Measurements from ENCODE around the gene SLC17A3. TPM values are rescaled to one million over a fixed set of nuclear protein-coding genes. Genes with fewer than 3 reads are reported as not detected.

The SLC17A3 gene
- not detected in 2 replicates for total RNA-seq

DNA sequence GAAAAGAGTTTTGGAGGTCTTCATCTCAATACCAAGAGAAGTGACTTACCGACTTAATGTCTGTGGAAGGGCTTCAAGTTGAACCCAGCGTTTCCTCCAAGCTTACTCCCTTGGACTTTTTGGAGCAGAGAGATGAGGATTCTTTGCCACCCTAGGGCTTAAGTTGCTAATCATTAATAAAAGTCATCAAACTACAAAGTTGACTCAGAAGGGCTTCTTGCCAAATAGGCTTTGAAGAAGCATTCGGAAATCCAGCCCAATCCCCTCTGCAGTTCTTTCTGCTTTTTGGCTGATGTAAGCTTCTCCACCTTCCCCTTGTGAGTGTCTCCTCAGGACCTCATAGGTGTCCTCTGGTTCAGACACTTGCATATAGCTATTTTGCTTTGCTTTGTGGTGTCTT is at the start of gene SLC17A3:
Gene SLC17A3, minus strand, starts transcription at position 126 of the 400 bp plus-strand sequence. CDS start 5,856 bp downstream, outside the sequence.
- DNase-seq (ENCODE audit: extremely low read depth, low read depth, low spot score) = no peak

GRCh38 chr6:25922301-25922700 is 48.3 kb upstream of the SLC17A3 start:
- DNase-seq (ENCODE audit: extremely low read depth, low read depth, low spot score) = no peak

- no peak for DNase-seq (ENCODE audit: extremely low read depth, low read depth, low spot score)
These were observed 47.6 kb upstream of the SLC17A3 start for GRCh38 chr6:25921525-25922203.

DNA sequence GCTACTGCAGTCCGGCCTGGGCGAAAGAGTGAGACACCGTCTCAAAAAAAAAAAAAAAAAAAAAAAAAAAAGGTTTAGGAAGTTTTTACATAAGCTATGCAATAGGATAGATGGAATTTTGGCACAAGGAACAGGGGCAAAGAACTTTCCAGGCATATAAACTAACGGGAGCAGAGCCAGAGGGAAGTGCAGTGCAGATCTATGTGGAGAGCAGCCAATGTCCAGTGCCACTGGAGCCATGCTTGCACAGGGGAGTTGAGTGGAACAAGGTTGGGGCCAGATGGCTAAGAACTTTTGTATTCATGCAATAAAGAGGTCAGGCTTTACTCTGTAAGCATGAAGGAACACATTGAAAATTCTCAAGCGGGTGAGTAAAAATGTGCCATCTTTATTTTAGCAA is 45.6 kb upstream of the SLC17A3 start:
- DNase-seq (ENCODE audit: extremely low read depth, low read depth, low spot score) = no peak

DNA sequence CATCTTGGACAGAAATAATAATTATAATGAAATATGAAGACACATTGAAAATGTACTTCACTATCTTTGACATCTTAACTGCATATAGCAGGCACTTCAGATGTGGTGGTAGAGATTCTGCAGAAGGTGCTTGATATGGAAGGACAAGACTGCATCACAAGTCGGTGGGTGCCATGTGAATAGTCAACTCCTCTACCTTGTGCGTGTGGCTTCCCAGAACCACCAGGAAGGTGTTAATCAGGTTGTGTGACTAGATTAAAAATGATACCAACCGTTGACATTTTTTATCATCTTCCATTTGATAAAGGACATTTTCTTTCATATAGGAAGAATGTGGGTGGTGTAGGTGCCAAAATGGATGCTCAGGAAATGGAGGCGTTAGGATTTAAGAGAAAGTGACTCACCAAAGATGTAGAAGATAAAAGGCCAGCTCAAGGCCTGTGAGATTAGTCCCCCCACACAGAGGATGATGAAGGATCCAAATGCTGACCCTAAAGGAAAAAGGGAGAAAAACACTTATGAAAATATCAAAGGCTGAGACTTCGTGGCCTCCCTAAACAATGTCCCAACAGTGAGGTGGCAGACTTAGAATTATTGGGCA is 44.1 kb upstream of the SLC17A3 start:
- DNase-seq (ENCODE audit: extremely low read depth, low read depth, low spot score) = no peak

- no peak for DNase-seq (ENCODE audit: extremely low read depth, low read depth, low spot score)
These were observed 42.9 kb upstream of the SLC17A3 start for GRCh38 chr6:25916789-25917490.

DNA sequence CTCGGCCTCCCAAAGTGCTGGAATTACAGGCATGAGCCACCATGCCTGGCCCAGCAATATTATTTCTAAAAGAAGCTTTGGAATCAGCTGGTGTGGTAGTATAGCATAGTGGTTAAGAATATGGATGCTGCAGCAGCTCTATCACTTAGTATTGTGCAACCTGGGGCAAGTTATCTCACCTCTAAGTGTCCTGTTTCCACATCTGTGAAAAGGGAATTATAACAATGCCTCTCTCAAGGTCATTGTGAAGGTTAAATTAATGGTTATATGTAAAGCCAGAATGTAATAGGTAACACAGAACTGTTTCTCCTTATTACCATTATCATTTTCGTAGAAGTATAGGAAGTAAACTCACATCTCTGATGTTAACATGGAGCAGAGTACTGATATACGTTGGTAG is 42.3 kb upstream of the SLC17A3 start:
- no peak for DNase-seq (ENCODE audit: extremely low read depth, low read depth, low spot score)

GRCh38 chr6:25913741-25914140 is 39.7 kb upstream of the SLC17A3 start:
- no peak for DNase-seq (ENCODE audit: extremely low read depth, low read depth, low spot score)

DNA sequence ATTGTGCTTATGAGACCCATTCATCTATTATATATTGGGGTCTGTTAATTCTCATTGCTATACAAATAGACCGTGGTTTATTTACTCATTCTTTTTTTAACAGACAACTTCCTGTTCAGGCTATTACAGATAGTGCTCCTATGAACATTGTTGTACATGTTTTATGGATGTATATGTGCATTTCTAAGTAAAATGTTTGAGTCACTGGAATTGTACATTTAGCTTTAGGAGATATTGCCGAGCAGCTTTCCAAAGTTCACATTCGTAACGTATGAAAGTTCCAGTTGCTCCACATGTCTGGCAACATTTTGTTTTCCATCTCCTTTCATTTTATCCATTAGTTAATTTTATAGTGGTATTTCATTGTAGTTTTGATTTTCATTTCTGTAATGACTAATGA is 37.3 kb upstream of the SLC17A3 start:
- no peak for DNase-seq (ENCODE audit: extremely low read depth, low read depth, low spot score)

- DNase-seq (ENCODE audit: extremely low read depth, low read depth, low spot score) = no peak
These were observed 33.5 kb upstream of the SLC17A3 start for GRCh38 chr6:25907475-25908014.

- DNase-seq (ENCODE audit: extremely low read depth, low read depth, low spot score) = no peak
These were observed 29.5 kb upstream of the SLC17A3 start for GRCh38 chr6:25903467-25904099.

DNA sequence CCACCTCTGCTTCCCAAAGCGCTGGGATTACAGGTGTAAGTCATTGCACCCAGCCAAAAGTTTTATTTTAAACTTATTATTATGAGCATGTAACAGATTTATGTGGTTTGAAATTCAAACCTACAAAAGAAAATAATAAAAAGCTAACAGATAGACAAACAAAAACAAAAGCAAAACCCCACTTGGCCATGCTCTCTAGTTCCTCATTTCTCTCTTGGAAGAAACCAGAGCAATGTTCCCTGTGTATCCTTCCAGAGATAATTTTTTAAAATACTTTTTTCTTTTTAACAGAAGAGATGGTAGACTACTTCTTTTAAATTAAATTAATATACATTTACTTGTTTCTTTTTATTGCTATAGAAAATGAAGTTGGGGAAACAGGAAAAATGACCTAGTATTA is 28.0 kb upstream of the SLC17A3 start:
- no peak for DNase-seq (ENCODE audit: extremely low read depth, low read depth, low spot score)

- DNase-seq (ENCODE audit: extremely low read depth, low read depth, low spot score) = no peak
These were observed 26.8 kb upstream of the SLC17A3 start for GRCh38 chr6:25900843-25901242.

- DNase-seq (ENCODE audit: extremely low read depth, low read depth, low spot score) = no peak
These were observed 25.8 kb upstream of the SLC17A3 start for GRCh38 chr6:25899580-25900408.

- DNase-seq (ENCODE audit: extremely low read depth, low read depth, low spot score) = no peak
These were observed 25.1 kb upstream of the SLC17A3 start for GRCh38 chr6:25899123-25899522.

- DNase-seq (ENCODE audit: extremely low read depth, low read depth, low spot score) = no peak
These were observed 24.4 kb upstream of the SLC17A3 start for GRCh38 chr6:25898289-25898977.

DNA sequence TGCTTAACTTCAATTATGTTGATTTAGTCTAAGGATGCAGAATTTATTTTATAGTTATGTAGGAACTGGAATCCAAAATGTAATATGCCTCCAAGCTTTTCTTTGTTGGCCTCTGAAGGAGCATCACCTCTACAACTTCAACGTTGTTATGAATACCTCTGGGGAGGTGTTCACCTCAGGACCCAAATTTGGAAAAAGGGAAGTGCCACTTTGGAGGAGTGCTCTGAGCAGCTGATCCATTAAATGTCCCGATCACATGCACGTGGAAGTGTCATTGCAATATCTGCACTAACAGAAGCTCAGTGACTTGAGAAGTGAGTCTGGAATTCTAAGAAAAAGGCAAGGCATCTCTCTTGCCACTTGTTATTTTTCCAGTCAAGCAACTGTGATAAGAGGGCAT is 22.2 kb upstream of the SLC17A3 start:
- no peak for DNase-seq (ENCODE audit: extremely low read depth, low read depth, low spot score)

DNA sequence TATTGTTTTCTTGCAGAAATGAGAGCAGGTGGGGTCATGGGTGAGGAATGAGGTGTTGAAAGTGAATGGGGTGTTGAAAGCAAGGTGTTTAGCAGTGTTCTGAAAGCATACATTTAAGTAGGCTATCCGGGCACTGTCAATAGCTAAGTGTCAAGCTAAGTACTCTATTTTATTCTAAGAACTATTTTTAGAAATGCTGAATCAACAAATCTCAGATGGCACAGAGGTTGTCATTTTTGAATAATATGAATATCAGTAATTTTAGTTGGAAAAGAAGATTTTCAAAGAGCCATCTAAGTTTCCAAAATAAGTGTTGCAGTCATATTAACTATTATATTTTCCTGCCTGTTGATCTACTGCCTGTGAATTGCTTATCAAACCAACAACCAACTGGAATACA is 21.7 kb upstream of the SLC17A3 start:
- DNase-seq (ENCODE audit: extremely low read depth, low read depth, low spot score) = no peak

- no peak for DNase-seq (ENCODE audit: extremely low read depth, low read depth, low spot score)
These were observed 19.7 kb upstream of the SLC17A3 start for GRCh38 chr6:25893778-25894177.

DNA sequence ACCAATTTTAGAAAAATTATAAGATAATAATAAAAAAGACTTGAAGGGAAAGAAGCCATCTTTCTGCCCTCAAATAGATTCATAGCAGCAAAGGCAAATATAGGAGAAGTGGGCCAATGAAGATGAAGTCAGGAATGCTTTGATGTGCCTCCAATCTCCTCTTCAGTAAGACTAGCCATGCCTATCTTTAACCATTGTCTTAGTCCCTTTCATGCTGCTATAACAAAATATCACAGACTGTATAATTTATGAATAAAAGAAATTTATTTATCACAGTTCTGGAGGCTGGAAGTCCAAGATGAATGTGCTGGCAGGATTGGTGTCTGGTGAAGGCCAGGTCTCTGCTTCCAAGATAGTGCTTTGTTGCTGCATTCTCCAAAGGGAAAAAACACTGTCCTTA is 18.8 kb upstream of the SLC17A3 start:
- DNase-seq (ENCODE audit: extremely low read depth, low read depth, low spot score) = no peak
